ENCODE results near the gene HPCA. TPM values are rescaled to one million over a fixed set of nuclear protein-coding genes. Genes with fewer than 3 reads are reported as not detected.
A peak's percentile ranks its signal among the peaks of the same experiment; 100 is the strongest.
"Not testable (repeated sequence)": the region's sequence is repeated elsewhere in the genome, so short reads cannot be mapped to it uniquely, and the experiment has no call there.

Gene HPCA
- total RNA-seq, 2 donors from 2014 or later, result not detected

DNA sequence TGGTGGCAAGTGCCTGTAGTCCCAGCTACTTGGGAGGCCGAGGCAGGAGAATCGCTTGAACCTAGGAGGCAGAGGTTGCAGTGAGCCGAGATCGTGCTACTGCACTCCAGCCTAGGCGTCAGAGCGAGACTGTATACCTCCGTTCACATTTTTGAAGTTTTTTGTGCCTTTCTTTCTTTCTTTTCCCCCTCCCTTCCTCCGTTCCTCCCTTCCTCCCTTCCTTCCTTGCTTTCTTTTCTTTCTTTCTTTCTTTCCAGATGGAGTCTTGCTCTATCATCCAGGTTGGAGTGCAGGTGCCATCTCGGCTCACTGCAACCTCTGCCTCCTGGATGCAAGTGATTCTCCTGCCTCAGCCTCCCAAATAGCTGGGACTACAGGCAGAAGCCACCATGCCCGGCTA is 19.3 kb downstream of the HPCA start:
- not testable (repeated sequence) for H3K4me3 Mint-ChIP-seq

GRCh38 chr1:32906654-32907053 is 20.4 kb downstream of the HPCA start:
- no peak for ATAC-seq
- peaks cover 1% of the 10 kb centered on the region for H3K36me3 Mint-ChIP-seq (ENCODE audit: low read depth)
- no peak overlapping the region for H3K4me3 Mint-ChIP-seq
- H3K4me1 Mint-ChIP-seq, result peaks cover 10% of the 10 kb centered on the region
- H3K27me3 Mint-ChIP-seq, result peaks cover 20% of the 10 kb centered on the region
- no peak for DNase-seq
- H3K27ac Mint-ChIP-seq, result no peak overlapping the region
- no peaks in the 10 kb centered on the region for H3K9me3 ChIP-seq (ENCODE audit: control insufficient read depth, low read length, poor library complexity, severe bottlenecking)

More for the DNA sequence above, 19.3 kb downstream of the HPCA start:
- H3K4me1 Mint-ChIP-seq, result peaks cover 14% of the 10 kb centered on the region
- H3K27ac Mint-ChIP-seq; ATAC-seq; H3K9me3 ChIP-seq (ENCODE audit: control insufficient read depth, low read length, poor library complexity, severe bottlenecking); H3K36me3 Mint-ChIP-seq (ENCODE audit: low read depth); DNase-seq: not testable (repeated sequence)
- peaks cover 25% of the 10 kb centered on the region for H3K27me3 Mint-ChIP-seq

GRCh38 chr1:32907435-32907834 is 21.1 kb downstream of the HPCA start:
- peaks cover 6% of the 10 kb centered on the region for H3K4me1 Mint-ChIP-seq
- H3K4me3 Mint-ChIP-seq, result no peak overlapping the region
- no peaks in the 10 kb centered on the region for H3K36me3 Mint-ChIP-seq (ENCODE audit: low read depth)
- H3K27me3 Mint-ChIP-seq, result peaks cover 13% of the 10 kb centered on the region
- H3K27ac Mint-ChIP-seq, result no peak overlapping the region
- DNase-seq, result no peak
- no peak for ATAC-seq
- no peaks in the 10 kb centered on the region for H3K9me3 ChIP-seq (ENCODE audit: control insufficient read depth, low read length, poor library complexity, severe bottlenecking)

GRCh38 chr1:32910319-32910718 is 24.0 kb downstream of the HPCA start:
- H3K27me3 Mint-ChIP-seq, result peaks cover 1% of the 10 kb centered on the region
- no peak for ATAC-seq
- H3K27ac Mint-ChIP-seq, result no peak overlapping the region

GRCh38 chr1:32915766-32916706 is 29.7 kb downstream of the HPCA start:
- DNase-seq (no peak), ATAC-seq (no peak)
- Mint-ChIP-seq H3K27me3 (peaks cover 37% of the 10 kb centered on the region), H3K36me3 (ENCODE audit: low read depth) (no peaks in the 10 kb centered on the region), H3K4me3 (no peak overlapping the region), H3K4me1 (peaks cover 4% of the 10 kb centered on the region), H3K27ac (no peak overlapping the region)
- H3K9me3 ChIP-seq (ENCODE audit: control insufficient read depth, low read length, poor library complexity, severe bottlenecking), result no peaks in the 10 kb centered on the region

More at GRCh38 chr1:32910319-32910718, 24.0 kb downstream of the HPCA start:
- no peak for DNase-seq
- no peaks in the 10 kb centered on the region for H3K36me3 Mint-ChIP-seq (ENCODE audit: low read depth)
- no peaks in the 10 kb centered on the region for H3K9me3 ChIP-seq (ENCODE audit: control insufficient read depth, low read length, poor library complexity, severe bottlenecking)
- H3K4me1 Mint-ChIP-seq, result peaks cover 2% of the 10 kb centered on the region
- no peak overlapping the region for H3K4me3 Mint-ChIP-seq

- Mint-ChIP-seq H3K27me3 (peaks cover 52% of the 10 kb centered on the region), H3K4me1 (peaks cover 5% of the 10 kb centered on the region), H3K36me3 (ENCODE audit: low read depth) (no peaks in the 10 kb centered on the region), H3K4me3 (no peak overlapping the region), H3K27ac (no peak overlapping the region)
- ATAC-seq (peak; percentile 64), DNase-seq (no peak)
- no peaks in the 10 kb centered on the region for H3K9me3 ChIP-seq (ENCODE audit: control insufficient read depth, low read length, poor library complexity, severe bottlenecking)
Measured at GRCh38 chr1:32917521-32917920, 31.2 kb downstream of the HPCA start.

- DNase-seq (no peak), ATAC-seq (no peak)
- H3K4me1 Mint-ChIP-seq, result peaks cover 8% of the 10 kb centered on the region
- H3K4me3 Mint-ChIP-seq, result no peak overlapping the region
- peaks cover 59% of the 10 kb centered on the region for H3K27me3 Mint-ChIP-seq
- no peaks in the 10 kb centered on the region for H3K9me3 ChIP-seq (ENCODE audit: control insufficient read depth, low read length, poor library complexity, severe bottlenecking)
- no peak overlapping the region for H3K27ac Mint-ChIP-seq
- H3K36me3 Mint-ChIP-seq (ENCODE audit: low read depth), result peaks cover 2% of the 10 kb centered on the region
Measured at GRCh38 chr1:32918179-32918578, 31.9 kb downstream of the HPCA start.

GRCh38 chr1:32919811-32920733 is 33.8 kb downstream of the HPCA start:
- Mint-ChIP-seq H3K27ac (no peak overlapping the region), H3K27me3 (peaks cover 78% of the 10 kb centered on the region)
- no peak for ATAC-seq

DNA sequence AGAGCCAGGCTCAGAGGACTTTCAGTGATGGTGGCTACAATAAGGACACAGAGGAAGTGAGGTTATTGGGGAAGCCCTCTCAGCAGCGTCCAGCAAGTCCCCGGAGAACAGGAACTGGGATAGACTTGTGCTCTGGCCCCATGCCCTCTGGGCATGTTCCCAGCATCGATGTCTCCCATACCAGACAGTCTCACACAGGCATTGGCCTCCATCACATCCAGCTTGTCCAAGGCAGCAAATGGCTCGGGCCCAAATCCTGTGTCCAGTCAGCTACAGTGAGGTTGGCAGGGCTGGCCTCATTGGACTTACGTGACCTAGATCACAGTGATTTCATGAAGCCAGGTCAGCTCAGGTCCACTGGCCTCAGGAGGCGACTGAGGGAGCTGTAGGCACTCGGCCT is 34.5 kb downstream of the HPCA start:
- H3K9me3 ChIP-seq (ENCODE audit: control insufficient read depth, low read length, poor library complexity, severe bottlenecking), result no peaks in the 10 kb centered on the region
- Mint-ChIP-seq H3K4me1 (peaks cover 29% of the 10 kb centered on the region), H3K27ac (no peak overlapping the region), H3K36me3 (ENCODE audit: low read depth) (peaks cover 11% of the 10 kb centered on the region), H3K4me3 (no peak overlapping the region), H3K27me3 (peaks cover 79% of the 10 kb centered on the region)
- DNase-seq (no peak), ATAC-seq (no peak)

More at GRCh38 chr1:32919811-32920733, 33.8 kb downstream of the HPCA start:
- DNase-seq, result no peak
- Mint-ChIP-seq H3K4me1 (peaks cover 21% of the 10 kb centered on the region), H3K36me3 (ENCODE audit: low read depth) (peaks cover 7% of the 10 kb centered on the region), H3K4me3 (peak overlapping the region; percentile 19)
- H3K9me3 ChIP-seq (ENCODE audit: control insufficient read depth, low read length, poor library complexity, severe bottlenecking), result no peaks in the 10 kb centered on the region

- peaks cover 14% of the 10 kb centered on the region for H3K36me3 Mint-ChIP-seq (ENCODE audit: low read depth)
- peak overlapping the region; percentile 85 for H3K4me3 Mint-ChIP-seq
- H3K4me1 Mint-ChIP-seq, result peaks cover 31% of the 10 kb centered on the region
- H3K9me3 ChIP-seq (ENCODE audit: control insufficient read depth, low read length, poor library complexity, severe bottlenecking), result no peaks in the 10 kb centered on the region
- peaks cover 70% of the 10 kb centered on the region for H3K27me3 Mint-ChIP-seq
- ATAC-seq (peak; percentile 43), DNase-seq (no peak)
- H3K27ac Mint-ChIP-seq, result peak overlapping the region; percentile 87
Measured at GRCh38 chr1:32924881-32925344, 38.6 kb downstream of the HPCA start.

DNA sequence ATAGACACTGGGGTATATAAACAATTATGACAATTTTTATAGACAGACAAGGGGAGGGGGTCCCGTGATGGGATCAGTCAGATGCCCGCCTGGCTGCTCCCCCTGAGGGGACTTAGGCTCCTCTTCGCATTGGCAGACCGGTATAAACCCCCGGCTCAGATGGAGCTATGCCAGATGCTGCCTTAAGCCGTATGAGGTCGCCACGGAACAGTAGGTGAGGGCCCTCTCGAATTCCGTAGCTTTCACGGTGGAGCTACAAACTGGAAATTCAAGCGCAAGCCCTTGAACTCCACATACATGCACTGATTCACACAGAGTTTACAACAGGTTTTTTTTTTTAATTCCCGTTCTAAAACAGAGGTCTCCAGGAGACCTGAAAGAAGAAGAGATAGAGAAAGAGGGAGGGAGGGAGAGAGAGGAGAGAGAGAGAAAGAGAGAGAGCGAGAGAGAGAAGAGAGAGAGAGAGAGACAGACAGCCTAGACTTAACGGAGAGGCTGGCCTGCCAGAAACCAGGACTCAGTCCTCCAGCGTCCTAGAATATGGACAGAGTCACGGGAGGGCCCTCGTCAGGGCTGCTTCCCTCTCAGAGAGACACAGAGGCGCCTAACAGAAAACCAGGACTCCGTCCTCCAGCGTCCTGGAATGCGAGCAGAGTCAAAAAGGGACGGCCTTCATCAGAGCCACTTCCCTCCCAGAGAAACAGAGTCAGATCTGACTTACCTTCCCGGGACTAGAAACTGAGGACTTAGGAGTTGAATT is 39.3 kb downstream of the HPCA start:
- no peak for DNase-seq
- Mint-ChIP-seq H3K27me3 (peaks cover 64% of the 10 kb centered on the region), H3K4me1 (peaks cover 29% of the 10 kb centered on the region), H3K4me3 (peak overlapping the region; percentile 85), H3K36me3 (ENCODE audit: low read depth) (peaks cover 14% of the 10 kb centered on the region), H3K27ac (peak overlapping the region; percentile 87)
- H3K9me3 ChIP-seq (ENCODE audit: control insufficient read depth, low read length, poor library complexity, severe bottlenecking), result no peaks in the 10 kb centered on the region
- peak; percentile 66 for ATAC-seq

DNA sequence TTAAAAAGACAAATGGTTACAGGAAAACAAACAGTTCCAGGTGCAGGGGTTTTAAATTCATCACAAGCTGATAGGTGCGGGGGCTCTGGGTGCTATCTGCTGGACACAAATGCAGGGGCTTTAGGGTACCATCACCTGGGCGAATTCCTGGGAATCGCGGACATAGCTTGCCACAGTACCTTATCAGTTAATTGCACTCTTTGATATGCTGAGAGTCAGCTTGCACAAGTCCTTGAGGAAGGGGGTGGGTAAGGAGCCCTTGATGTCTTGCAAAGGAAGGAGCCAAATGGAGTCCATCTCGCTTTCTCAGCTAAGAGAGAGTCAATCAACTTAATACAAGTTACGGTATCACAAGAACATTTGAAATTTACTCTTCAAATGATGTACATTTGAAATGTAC is 40.3 kb downstream of the HPCA start:
- no peaks in the 10 kb centered on the region for H3K9me3 ChIP-seq (ENCODE audit: control insufficient read depth, low read length, poor library complexity, severe bottlenecking)
- peaks cover 54% of the 10 kb centered on the region for H3K27me3 Mint-ChIP-seq
- ATAC-seq (no peak), DNase-seq (no peak)
- H3K4me3 Mint-ChIP-seq, result no peak overlapping the region
- peaks cover 14% of the 10 kb centered on the region for H3K36me3 Mint-ChIP-seq (ENCODE audit: low read depth)
- peaks cover 29% of the 10 kb centered on the region for H3K4me1 Mint-ChIP-seq
- H3K27ac Mint-ChIP-seq, result peak overlapping the region; percentile 87
